GM12878 (cell line): ENCODE data around the gene PLPP7. TPM values are rescaled to one million over a fixed set of nuclear protein-coding genes. Genes with fewer than 3 reads are reported as not detected.

Experiments
- BMI1 ChIP-seq: fragments of 450-650 bp; IDR thresholded peaks from 2 replicates; pipeline ENCODE4 v1.6.1; 2016; ENCODE audit warnings: mild to moderate bottlenecking, moderate library complexity, borderline replicate concordance
- CREM ChIP-seq: IDR thresholded peaks from 2 replicates; pipeline ENCODE4 v1.6.1; 2014; ENCODE audit warnings: antibody characterized with exemption, low read depth
- EP300 ChIP-seq, 2 experiments: fragments of 150-350 bp in 1 of 2; IDR thresholded peaks; 2 replicates each; pipeline ENCODE4 v1.6.1; 2011 to 2012; ENCODE audit warnings: low read depth in 2 of 2, low read length in 2 of 2, borderline replicate concordance in 1 of 2, improper control_type of control experiment in 1 of 2, inconsistent platforms in 1 of 2; ENCODE audit not compliant: control insufficient read depth in 1 of 2
- HCFC1 ChIP-seq: fragments of 150-350 bp; IDR thresholded peaks from 2 replicates; pipeline ENCODE4 v1.6.1; 2014; ENCODE audit warnings: low read length
- MYB ChIP-seq: fragments of 150-350 bp; IDR thresholded peaks from 2 replicates; pipeline ENCODE4 v1.6.1; 2014; ENCODE audit warnings: mild to moderate bottlenecking, low read depth, low read length, borderline replicate concordance
- NFXL1 ChIP-seq: fragments of 450-650 bp; IDR thresholded peaks from 2 replicates; pipeline ENCODE4 v1.6.1; 2017; ENCODE audit warnings: antibody characterized with exemption, mild to moderate bottlenecking, borderline replicate concordance
- NR2F1 ChIP-seq: fragments of 450-650 bp; conservative IDR thresholded peaks from 2 replicates; pipeline ENCODE4 v1.6.1; 2017; ENCODE audit warnings: mild to moderate bottlenecking
- POLR2AphosphoS5 ChIP-seq: IDR thresholded peaks from 2 replicates; pipeline ENCODE4 v1.6.1; 2011; ENCODE audit warnings: mild to moderate bottlenecking, low read length, inconsistent platforms
- RELA ChIP-seq: fragments of 450-650 bp; IDR thresholded peaks from 2 replicates; pipeline ENCODE4 v1.8.0; 2014; ENCODE audit warnings: borderline replicate concordance; ENCODE audit not compliant: partially characterized antibody
- SIX5 ChIP-seq: IDR thresholded peaks from 2 replicates; pipeline ENCODE4 v1.6.1; 2011; ENCODE audit warnings: mild to moderate bottlenecking, low read depth, low read length, moderate library complexity; ENCODE audit not compliant: severe bottlenecking
- SMC3 ChIP-seq: IDR thresholded peaks from 2 replicates; pipeline ENCODE4 v1.6.1; 2011; ENCODE audit warnings: low read length, improper control_type of control experiment, borderline replicate concordance
- TARDBP ChIP-seq: IDR thresholded peaks from 2 replicates; pipeline ENCODE4 v1.6.1; 2016; ENCODE audit warnings: borderline replicate concordance
- polyA plus RNA-seq, 11 experiments: library from polyadenylated mRNA; depleted of rRNA in 4 of 11; unstranded in 6 of 11; stranded (reverse) in 5 of 11; fragments of >200 nt; fragmentation: Nextera tagmentation in 4 of 11; fragmentation: Illumina TruSeq in 1 of 11; extraction: Ambion mirVana in 4 of 11; extraction: Trizol in 1 of 11; gene quantifications; 1 replicate in 1 of 11; 2 replicates in 10 of 11; pipeline versions ENCODE4 v1.2.1 to v1.2.3, GENCODE V29; 2011 to 2016; ENCODE audit warnings: inconsistent platforms in 2 of 11, missing spikeins in 2 of 11, low read depth in 1 of 11
- total RNA-seq, 4 experiments: library from RNA; depleted of rRNA in 3 of 4; stranded (reverse); fragments of >200 nt in 3 of 4; fragmentation: Illumina TruSeq in 1 of 4; extraction: Trizol in 1 of 4; gene quantifications; 2 replicates each; pipeline versions ENCODE4 v1.2.1 to v1.2.3, GENCODE V29; 2013 to 2021
- TF ChIP-seq, protein P1 (sequence below): fragments of 450-650 bp; IDR thresholded peaks from 2 replicates; pipeline ENCODE4 v1.6.1; 2018; ENCODE audit warnings: borderline replicate concordance, mild to moderate bottlenecking; ENCODE audit not compliant: partially characterized antibody
- TF ChIP-seq, protein P2 (sequence below): fragments of 450-650 bp; IDR thresholded peaks from 2 replicates; pipeline ENCODE4 v1.6.1; 2017; ENCODE audit warnings: low read depth, mild to moderate bottlenecking, moderate library complexity
- TF ChIP-seq, protein P3 (sequence below): IDR thresholded peaks from 2 replicates; pipeline ENCODE4 v1.6.1; 2011; ENCODE audit warnings: mild to moderate bottlenecking, low read depth, low read length, moderate library complexity; ENCODE audit not compliant: insufficient replicate concordance
- TF ChIP-seq, protein P4 (sequence below): fragments of 450-650 bp; IDR thresholded peaks from 2 replicates; pipeline ENCODE4 v1.6.1; 2017; ENCODE audit warnings: mild to moderate bottlenecking, low read depth, inconsistent platforms; ENCODE audit not compliant: poor library complexity, severe bottlenecking
- TF ChIP-seq, protein P5 (sequence below): fragments of 450-650 bp; IDR thresholded peaks from 2 replicates; pipeline ENCODE4 v1.6.1; 2017; ENCODE audit warnings: mild to moderate bottlenecking, moderate library complexity

Gene PLPP7
- total and polyA plus RNA-seq, 10 of the 15 experiments (the other 5 are each of a cell fraction or from before 2014, with no cell fraction given), result 0.05 to 1.0 (median 0.40) TPM; not detected in 3

DNA sequence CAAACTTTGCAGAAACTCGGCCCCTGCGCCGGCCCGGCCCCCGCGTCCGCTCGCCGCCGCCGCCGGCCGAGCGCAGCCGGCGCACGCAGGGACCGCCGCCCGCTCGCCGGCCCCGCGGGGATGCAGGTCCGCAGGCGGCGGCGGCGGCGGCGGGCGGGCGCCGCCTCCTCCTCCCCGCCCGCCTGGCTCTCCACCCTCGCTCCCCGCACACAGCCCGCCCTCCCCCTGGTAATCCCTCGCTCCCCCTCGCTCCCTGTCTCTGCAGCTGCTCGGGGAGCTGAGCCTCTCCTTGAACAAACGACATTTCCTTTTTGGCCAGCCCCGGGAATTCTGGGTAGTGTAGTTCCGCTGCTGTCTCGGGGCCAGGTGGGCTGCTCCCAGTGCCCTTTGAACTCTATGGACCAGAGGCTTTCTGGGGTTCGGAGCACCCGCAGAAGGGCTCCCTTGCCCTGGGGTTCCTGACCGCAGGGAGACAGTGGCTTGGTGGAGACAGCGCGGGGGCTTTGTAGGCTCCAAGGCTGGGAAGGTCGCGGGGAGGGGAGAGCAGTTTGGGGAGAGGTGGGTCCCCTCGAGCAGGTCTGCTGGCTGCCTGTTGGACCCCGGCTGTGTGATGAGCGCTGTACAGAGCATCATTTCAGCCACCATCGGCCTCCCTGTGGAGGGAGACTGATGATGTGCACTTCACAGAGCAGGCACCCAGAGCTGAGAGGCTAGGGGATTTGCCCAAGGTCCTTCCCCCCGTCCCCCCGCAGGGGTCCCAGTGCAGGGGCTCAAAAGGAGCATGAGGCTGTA lies 11.4 kb upstream of the PLPP7 start (continued):
- TF ChIP-seq, protein P1, sequence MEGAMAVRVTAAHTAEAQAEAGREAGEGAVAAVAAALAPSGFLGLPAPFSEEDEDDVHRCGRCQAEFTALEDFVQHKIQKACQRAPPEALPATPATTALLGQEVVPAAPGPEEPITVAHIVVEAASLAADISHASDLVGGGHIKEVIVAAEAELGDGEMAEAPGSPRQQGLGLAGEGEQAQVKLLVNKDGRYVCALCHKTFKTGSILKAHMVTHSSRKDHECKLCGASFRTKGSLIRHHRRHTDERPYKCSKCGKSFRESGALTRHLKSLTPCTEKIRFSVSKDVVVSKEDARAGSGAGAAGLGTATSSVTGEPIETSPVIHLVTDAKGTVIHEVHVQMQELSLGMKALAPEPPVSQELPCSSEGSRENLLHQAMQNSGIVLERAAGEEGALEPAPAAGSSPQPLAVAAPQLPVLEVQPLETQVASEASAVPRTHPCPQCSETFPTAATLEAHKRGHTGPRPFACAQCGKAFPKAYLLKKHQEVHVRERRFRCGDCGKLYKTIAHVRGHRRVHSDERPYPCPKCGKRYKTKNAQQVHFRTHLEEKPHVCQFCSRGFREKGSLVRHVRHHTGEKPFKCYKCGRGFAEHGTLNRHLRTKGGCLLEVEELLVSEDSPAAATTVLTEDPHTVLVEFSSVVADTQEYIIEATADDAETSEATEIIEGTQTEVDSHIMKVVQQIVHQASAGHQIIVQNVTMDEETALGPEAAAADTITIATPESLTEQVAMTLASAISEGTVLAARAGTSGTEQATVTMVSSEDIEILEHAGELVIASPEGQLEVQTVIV, result no peak
- no peak for TF ChIP-seq SMC3
- TF ChIP-seq POLR2AphosphoS5, result no peak
- peak; percentile 68; the same call in 1 of the 2 replicates for TF ChIP-seq CREM
- no peak for TF ChIP-seq TARDBP
- peak; percentile 77 for TF ChIP-seq SIX5
- TF ChIP-seq, protein P2, sequence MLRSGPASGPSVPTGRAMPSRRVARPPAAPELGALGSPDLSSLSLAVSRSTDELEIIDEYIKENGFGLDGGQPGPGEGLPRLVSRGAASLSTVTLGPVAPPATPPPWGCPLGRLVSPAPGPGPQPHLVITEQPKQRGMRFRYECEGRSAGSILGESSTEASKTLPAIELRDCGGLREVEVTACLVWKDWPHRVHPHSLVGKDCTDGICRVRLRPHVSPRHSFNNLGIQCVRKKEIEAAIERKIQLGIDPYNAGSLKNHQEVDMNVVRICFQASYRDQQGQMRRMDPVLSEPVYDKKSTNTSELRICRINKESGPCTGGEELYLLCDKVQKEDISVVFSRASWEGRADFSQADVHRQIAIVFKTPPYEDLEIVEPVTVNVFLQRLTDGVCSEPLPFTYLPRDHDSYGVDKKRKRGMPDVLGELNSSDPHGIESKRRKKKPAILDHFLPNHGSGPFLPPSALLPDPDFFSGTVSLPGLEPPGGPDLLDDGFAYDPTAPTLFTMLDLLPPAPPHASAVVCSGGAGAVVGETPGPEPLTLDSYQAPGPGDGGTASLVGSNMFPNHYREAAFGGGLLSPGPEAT, result no peak
- TF ChIP-seq HCFC1, result peak; percentile 82
- TF ChIP-seq, protein P3, sequence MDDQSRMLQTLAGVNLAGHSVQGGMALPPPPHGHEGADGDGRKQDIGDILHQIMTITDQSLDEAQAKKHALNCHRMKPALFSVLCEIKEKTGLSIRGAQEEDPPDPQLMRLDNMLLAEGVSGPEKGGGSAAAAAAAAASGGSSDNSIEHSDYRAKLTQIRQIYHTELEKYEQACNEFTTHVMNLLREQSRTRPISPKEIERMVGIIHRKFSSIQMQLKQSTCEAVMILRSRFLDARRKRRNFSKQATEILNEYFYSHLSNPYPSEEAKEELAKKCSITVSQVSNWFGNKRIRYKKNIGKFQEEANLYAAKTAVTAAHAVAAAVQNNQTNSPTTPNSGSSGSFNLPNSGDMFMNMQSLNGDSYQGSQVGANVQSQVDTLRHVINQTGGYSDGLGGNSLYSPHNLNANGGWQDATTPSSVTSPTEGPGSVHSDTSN, result no peak
- TF ChIP-seq, protein P4, sequence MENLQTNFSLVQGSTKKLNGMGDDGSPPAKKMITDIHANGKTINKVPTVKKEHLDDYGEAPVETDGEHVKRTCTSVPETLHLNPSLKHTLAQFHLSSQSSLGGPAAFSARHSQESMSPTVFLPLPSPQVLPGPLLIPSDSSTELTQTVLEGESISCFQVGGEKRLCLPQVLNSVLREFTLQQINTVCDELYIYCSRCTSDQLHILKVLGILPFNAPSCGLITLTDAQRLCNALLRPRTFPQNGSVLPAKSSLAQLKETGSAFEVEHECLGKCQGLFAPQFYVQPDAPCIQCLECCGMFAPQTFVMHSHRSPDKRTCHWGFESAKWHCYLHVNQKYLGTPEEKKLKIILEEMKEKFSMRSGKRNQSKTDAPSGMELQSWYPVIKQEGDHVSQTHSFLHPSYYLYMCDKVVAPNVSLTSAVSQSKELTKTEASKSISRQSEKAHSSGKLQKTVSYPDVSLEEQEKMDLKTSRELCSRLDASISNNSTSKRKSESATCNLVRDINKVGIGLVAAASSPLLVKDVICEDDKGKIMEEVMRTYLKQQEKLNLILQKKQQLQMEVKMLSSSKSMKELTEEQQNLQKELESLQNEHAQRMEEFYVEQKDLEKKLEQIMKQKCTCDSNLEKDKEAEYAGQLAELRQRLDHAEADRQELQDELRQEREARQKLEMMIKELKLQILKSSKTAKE, result no peak
- no peak for TF ChIP-seq BMI1
- TF ChIP-seq NR2F1, result peak; percentile 58; the same call in 1 of the 2 replicates
- TF ChIP-seq EP300 (IDR thresholded peaks at IDR 0.05; ENCODE audit: borderline replicate concordance in 1 of 2, control insufficient read depth in 1 of 2, low read depth in 2 of 2, low read length in 2 of 2), result no peak
- TF ChIP-seq RELA, result no peak
- TF ChIP-seq, protein P5, sequence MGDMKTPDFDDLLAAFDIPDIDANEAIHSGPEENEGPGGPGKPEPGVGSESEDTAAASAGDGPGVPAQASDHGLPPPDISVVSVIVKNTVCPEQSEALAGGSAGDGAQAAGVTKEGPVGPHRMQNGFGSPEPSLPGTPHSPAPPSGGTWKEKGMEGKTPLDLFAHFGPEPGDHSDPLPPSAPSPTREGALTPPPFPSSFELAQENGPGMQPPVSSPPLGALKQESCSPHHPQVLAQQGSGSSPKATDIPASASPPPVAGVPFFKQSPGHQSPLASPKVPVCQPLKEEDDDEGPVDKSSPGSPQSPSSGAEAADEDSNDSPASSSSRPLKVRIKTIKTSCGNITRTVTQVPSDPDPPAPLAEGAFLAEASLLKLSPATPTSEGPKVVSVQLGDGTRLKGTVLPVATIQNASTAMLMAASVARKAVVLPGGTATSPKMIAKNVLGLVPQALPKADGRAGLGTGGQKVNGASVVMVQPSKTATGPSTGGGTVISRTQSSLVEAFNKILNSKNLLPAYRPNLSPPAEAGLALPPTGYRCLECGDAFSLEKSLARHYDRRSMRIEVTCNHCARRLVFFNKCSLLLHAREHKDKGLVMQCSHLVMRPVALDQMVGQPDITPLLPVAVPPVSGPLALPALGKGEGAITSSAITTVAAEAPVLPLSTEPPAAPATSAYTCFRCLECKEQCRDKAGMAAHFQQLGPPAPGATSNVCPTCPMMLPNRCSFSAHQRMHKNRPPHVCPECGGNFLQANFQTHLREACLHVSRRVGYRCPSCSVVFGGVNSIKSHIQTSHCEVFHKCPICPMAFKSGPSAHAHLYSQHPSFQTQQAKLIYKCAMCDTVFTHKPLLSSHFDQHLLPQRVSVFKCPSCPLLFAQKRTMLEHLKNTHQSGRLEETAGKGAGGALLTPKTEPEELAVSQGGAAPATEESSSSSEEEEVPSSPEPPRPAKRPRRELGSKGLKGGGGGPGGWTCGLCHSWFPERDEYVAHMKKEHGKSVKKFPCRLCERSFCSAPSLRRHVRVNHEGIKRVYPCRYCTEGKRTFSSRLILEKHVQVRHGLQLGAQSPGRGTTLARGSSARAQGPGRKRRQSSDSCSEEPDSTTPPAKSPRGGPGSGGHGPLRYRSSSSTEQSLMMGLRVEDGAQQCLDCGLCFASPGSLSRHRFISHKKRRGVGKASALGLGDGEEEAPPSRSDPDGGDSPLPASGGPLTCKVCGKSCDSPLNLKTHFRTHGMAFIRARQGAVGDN, result no peak
- no peak for TF ChIP-seq NFXL1
- TF ChIP-seq MYB, result no peak
